GM12878 (cell line): ENCODE results near the gene EHMT2. TPM values are rescaled to one million over a fixed set of nuclear protein-coding genes. Genes with fewer than 3 reads are reported as not detected.

Source experiments
- ATAC-seq: fragments of 200-7000 bp; cut with Tn5 transposase; 3 replicates; pipeline ENCODE4 v1.9.1; 2020; ENCODE audit warnings: mild to moderate bottlenecking, moderate library complexity
- BruUV-seq: library from RNA; stranded (reverse); fragments of 400-500 nt; replicated peaks from 2 replicates; lab custom pipeline; 2021; lab: Mats Ljungman, UMichigan
- CTCF ChIA-PET: fragments of 300-600 bp; sonication (Branson Sonifier 250); formaldehyde crosslinking; extraction: SDS; loops from one replicate; lab custom pipeline; 2021; ENCODE audit warnings: inconsistent platforms; lab: Yijun Ruan, JAX
- POLR2A ChIA-PET: fragments of 350-600 bp; formaldehyde crosslinking; extraction: SDS; loops from one replicate; lab custom pipeline; 2021; ENCODE audit warnings: inconsistent platforms; lab: Charles Lee
- RAD21 ChIA-PET: fragments of 300-600 bp; sonication (Branson Sonifier 250); formaldehyde crosslinking; loops from one replicate; lab custom pipeline; 2023; ENCODE audit warnings: antibody characterized with exemption; ENCODE audit not compliant: unreplicated experiment; lab: Charles Lee
- SMC1A ChIA-PET: fragments of 300-600 bp; sonication (Branson Sonifier 250); formaldehyde crosslinking; loops from one replicate; lab custom pipeline; 2023; ENCODE audit not compliant: unreplicated experiment, uncharacterized antibody; lab: Charles Lee
- DNase-seq: peaks from one replicate; pipeline ENCODE4 v3.0.0-alpha.2; 2011; ENCODE audit warnings: low read depth, low spot score
- FAIRE-seq: peaks from 3 replicates; lab custom pipeline; 2011; peaks lifted over from hg19 to GRCh38; lab: Jason Lieb, UNC
- H2AFZ ChIP-seq: 2 replicates; pipeline ENCODE4 v1.6.0; 2011; ENCODE audit warnings: low read depth, low read length, control low read depth; ENCODE audit not compliant: control insufficient read depth
- H3K27ac ChIP-seq: 2 replicates; pipeline ENCODE4 v1.5.1; 2011; ENCODE audit warnings: control low read depth; ENCODE audit not compliant: control insufficient read depth, insufficient read depth
- H3K27me3 ChIP-seq, 2 experiments: replicated peaks in 1 of 2; 2 replicates each; pipeline versions ENCODE4 v1.6.0 to v1.6.1; 2011; ENCODE audit warnings: low read length in 1 of 2; ENCODE audit not compliant: control insufficient read depth in 2 of 2, insufficient read depth in 2 of 2
- H3K36me3 ChIP-seq, 2 experiments: 2 replicates each; pipeline ENCODE4 v1.5.1; 2011; ENCODE audit warnings: low read length in 1 of 2; ENCODE audit not compliant: control insufficient read depth in 2 of 2, insufficient read depth in 2 of 2
- H3K4me1 ChIP-seq: 2 replicates; pipeline ENCODE4 v1.6.1; 2011; ENCODE audit warnings: mild to moderate bottlenecking, low read length, moderate library complexity, mixed read lengths; ENCODE audit not compliant: control insufficient read depth, insufficient read depth
- H3K4me2 ChIP-seq: 2 replicates; pipeline ENCODE4 v1.6.0; 2011; ENCODE audit warnings: control low read depth; ENCODE audit not compliant: control insufficient read depth, insufficient read depth
- H3K4me3 ChIP-seq: fragments of 200-600 bp; sonication (generic); 2 replicates; pipeline ENCODE4 v1.5.1; 2016
- H3K79me2 ChIP-seq: 2 replicates; pipeline ENCODE4 v1.6.0; 2011; ENCODE audit warnings: low read length; ENCODE audit not compliant: control insufficient read depth, insufficient read depth
- H3K9ac ChIP-seq: 2 replicates; pipeline ENCODE4 v1.8.0; 2011; ENCODE audit warnings: low read length, control low read depth, mixed read lengths; ENCODE audit not compliant: control insufficient read depth, insufficient read depth
- H3K9me3 ChIP-seq: replicated peaks from 3 replicates; pipeline ENCODE4 v1.5.1; 2011; ENCODE audit warnings: mild to moderate bottlenecking, low read length; ENCODE audit not compliant: control insufficient read depth, insufficient read depth
- H4K20me1 ChIP-seq: 2 replicates; pipeline ENCODE4 v1.6.0; 2011; ENCODE audit not compliant: control insufficient read depth, insufficient read depth
- MXI1 ChIP-seq: fragments of 150-350 bp; IDR thresholded peaks from 2 replicates; pipeline ENCODE4 v1.6.1; 2011; ENCODE audit warnings: low read depth, mild to moderate bottlenecking, inconsistent platforms, low read length, improper control_type of control experiment
- PML ChIP-seq: IDR thresholded peaks from 2 replicates; pipeline ENCODE4 v1.6.1; 2012; ENCODE audit warnings: low read length, inconsistent platforms
- WGBS: methylation state at CpG from one replicate; pipeline ENCODE4 v1.1.6; 2016; ENCODE audit warnings: low lambda C conversion rate; ENCODE audit not compliant: insufficient replicate concordance, insufficient coverage; ENCODE audit errors: missing lambda C conversion rate; 5-methylcytosine and 5-hydroxymethylcytosine counted together
- in situ Hi-C: fragments of 300-500 bp; cut with MboI; formaldehyde crosslinking; loops from 9 replicates; pipeline ENCODE4 v1.14.3; 2018; ENCODE audit warnings: mixed read lengths
- intact Hi-C: fragments of 100-400 bp; cut with micrococcal nuclease; formaldehyde crosslinking; loops from one replicate; pipeline ENCODE4 v1.14.2; 2022; ENCODE audit not compliant: unreplicated experiment
- polyA plus RNA-seq, 11 experiments: library from polyadenylated mRNA; depleted of rRNA in 4 of 11; unstranded in 6 of 11; stranded (reverse) in 5 of 11; fragments of >200 nt; fragmentation: Nextera tagmentation in 4 of 11; fragmentation: Illumina TruSeq in 1 of 11; extraction: Ambion mirVana in 4 of 11; extraction: Trizol in 1 of 11; gene quantifications; 1 replicate in 1 of 11; 2 replicates in 10 of 11; pipeline versions ENCODE4 v1.2.1 to v1.2.3, GENCODE V29; 2011 to 2016; ENCODE audit warnings: inconsistent platforms in 2 of 11, missing spikeins in 2 of 11, low read depth in 1 of 11
- small RNA-seq: library from RNA; depleted of rRNA; stranded (forward); fragments of <200 nt; gene quantifications from one replicate; pipeline ENCODE3, GENCODE V24; 2014
- total RNA-seq, 4 experiments: library from RNA; depleted of rRNA in 3 of 4; stranded (reverse); fragments of >200 nt in 3 of 4; fragmentation: Illumina TruSeq in 1 of 4; extraction: Trizol in 1 of 4; gene quantifications; 2 replicates each; pipeline versions ENCODE4 v1.2.1 to v1.2.3, GENCODE V29; 2013 to 2021

EHMT2 gene
- total and polyA plus RNA-seq, 10 of the 15 experiments (the other 5 are each of a cell fraction or from before 2014, with no cell fraction given): 1.7 to 53.2 (median 36.3) TPM

- no peak for FAIRE-seq
- no peaks in the 10 kb centered on the region for H3K27me3 ChIP-seq
- 0 out of 2 replicates have a peak, but pooled peaks have one; percentile 16 for TF ChIP-seq MXI1
- no peak for TF ChIP-seq PML
- TF ChIP-seq, all 136 proteins: peak for 1
- Histone ChIP-seq H3K27ac (peak overlapping the region; percentile 67), H3K4me3 (peak overlapping the region; percentile 79), H2AFZ (peak overlapping the region; percentile 35; the same call in 1 of the 2 replicates), H3K9ac (peak overlapping the region; percentile 59), H3K4me2 (peak overlapping the region; percentile 73), H3K9me3 (no peaks in the 10 kb centered on the region), H3K36me3 (no peaks in the 10 kb centered on the region), H4K20me1 (no peaks in the 10 kb centered on the region), H3K4me1 (peaks cover 8% of the 10 kb centered on the region), H3K79me2 (peaks cover 44% of the 10 kb centered on the region)
- ChIA-PET SMC1A (interaction anchor here (0.5 to 3.7 kb wide), 33 partner anchors 11 to 290 kb away, joined by 3 to 30 read pairs (median 4); partner anchors contain the start of genes ABHD16A, ATP6V1G2, CLIC1 and HSPA1A), POLR2A (interaction anchor here (0.5 to 10.9 kb wide), 26 partner anchors 9 to 1748 kb away, joined by 3 to 122 read pairs (median 4); partner anchors contain the start of genes ABHD16A, CLIC1, DDX39B and HSPA1A), CTCF (interaction anchor here (0.6 to 4.0 kb wide), 28 partner anchors 8 to 336 kb away, joined by 3 to 27 read pairs (median 6); partner anchors contain the start of genes CLIC1, DDAH2, HSPA1A and HSPA1L), RAD21 (interaction anchor here (0.5 to 3.9 kb wide), 29 partner anchors 8 to 348 kb away, joined by 3 to 30 read pairs (median 5); partner anchors contain the start of genes ABHD16A, DDAH2, DXO and GPANK1)
- no TSS peak for BruUV-seq
- DNase-seq: no peak
- in situ Hi-C loops (loop anchor here (10.0 kb wide), 1 partner anchor 286 kb away; the partner anchor contains the start of genes ATP6V1G2, DDX39B and NFKBIL1), intact Hi-C loops (loop anchor here (1.0 to 5.0 kb wide), 4 partner anchors 34 to 285 kb away; partner anchors contain the start of genes ATP6V1G2, CSNK2B, LY6G5B and VARS1)
- no peak for ATAC-seq
- 32% methylated on average over 6 of the region's 6 CpGs for WGBS
Measured at GRCh38 chr6:31830886-31831335, 66.6 kb downstream of the EHMT2 start.

Small RNA genes within 50 kb of the gene (small RNA-seq; reads per million reads assigned to genes)
- gene AL645922.1 (not detected), gene SNORD48 (5,440 reads per million, percentile 100 among the genes with 10 or more reads in this experiment), gene SNORD52 (not detected)

Other genes with a start within 250 kb of the EHMT2 start
Only the 7 nearest of the 36 such genes appear.
- 24.6 and 26.9 TPM in 2 replicates for gene NEU1, start 34.9 kb downstream of the EHMT2 start, total RNA-seq (2014; rRNA removed)
- gene NEU1, start 34.9 kb downstream of the EHMT2 start, total RNA-seq (2014; rRNA removed; fragmentation: Illumina TruSeq; extraction: Trizol): 18.8 and 20.3 TPM in 2 replicates
- gene NEU1, start 34.9 kb downstream of the EHMT2 start, total RNA-seq (2021): 22.5 and 22.7 TPM in 2 replicates
- 13.0 and 22.4 TPM in 2 replicates for gene NEU1, start 34.9 kb downstream of the EHMT2 start, polyA plus RNA-seq (2011; rRNA removed)
- 16.3 and 21.5 TPM in 2 replicates for gene NEU1, start 34.9 kb downstream of the EHMT2 start, polyA plus RNA-seq (2014; fragmentation: Illumina TruSeq; extraction: Trizol)
- gene NEU1, start 34.9 kb downstream of the EHMT2 start, polyA plus RNA-seq (2014; fragmentation: Nextera tagmentation; extraction: Ambion mirVana): 10 to 100 TPM in 1 of 2 experiments, 1 to 10 TPM in 1; 7.2 to 12.5 TPM
- 26.7 and 28.1 TPM in 2 replicates for gene NEU1, start 34.9 kb downstream of the EHMT2 start, polyA plus RNA-seq (2014; rRNA removed)
- 10 to 100 TPM; 18.5 to 21.8 TPM for gene NEU1, start 34.9 kb downstream of the EHMT2 start, polyA plus RNA-seq (2016; fragmentation: Nextera tagmentation; extraction: Ambion mirVana)
- 0.06 TPM in 1 of 2 replicates, not detected in the other for gene SLC44A4, start 18.7 kb downstream of the EHMT2 start, total RNA-seq (2014; rRNA removed)
- 0.09 TPM in 1 of 2 replicates, not detected in the other for gene SLC44A4, start 18.7 kb downstream of the EHMT2 start, total RNA-seq (2014; rRNA removed; fragmentation: Illumina TruSeq; extraction: Trizol)
- 0.18 and 0.56 TPM in 2 replicates for gene SLC44A4, start 18.7 kb downstream of the EHMT2 start, total RNA-seq (2021)
- 0.04 TPM in 1 of 2 replicates, not detected in the other for gene SLC44A4, start 18.7 kb downstream of the EHMT2 start, polyA plus RNA-seq (2011; rRNA removed)
- 0.15 TPM in 1 of 2 replicates, not detected in the other for gene SLC44A4, start 18.7 kb downstream of the EHMT2 start, polyA plus RNA-seq (2014; fragmentation: Illumina TruSeq; extraction: Trizol)
- gene SLC44A4, start 18.7 kb downstream of the EHMT2 start, polyA plus RNA-seq (2014; fragmentation: Nextera tagmentation; extraction: Ambion mirVana): under 1 TPM in 1 of 2 experiments, not detected in 1; 0.05 TPM
- 0.19 and 0.24 TPM in 2 replicates for gene SLC44A4, start 18.7 kb downstream of the EHMT2 start, polyA plus RNA-seq (2014; rRNA removed)
- under 1 TPM in 1 of 2 experiments, not detected in 1; 0.16 TPM for gene SLC44A4, start 18.7 kb downstream of the EHMT2 start, polyA plus RNA-seq (2016; fragmentation: Nextera tagmentation; extraction: Ambion mirVana)
- 1.3 and 1.5 TPM in 2 replicates for gene ZBTB12, start 4.4 kb upstream of the EHMT2 start, total RNA-seq (2014; rRNA removed)
- gene ZBTB12, start 4.4 kb upstream of the EHMT2 start, total RNA-seq (2014; rRNA removed; fragmentation: Illumina TruSeq; extraction: Trizol): 0.46 and 0.81 TPM in 2 replicates
- 3.5 and 4.5 TPM in 2 replicates for gene ZBTB12, start 4.4 kb upstream of the EHMT2 start, total RNA-seq (2021)
- 0.76 and 2.1 TPM in 2 replicates for gene ZBTB12, start 4.4 kb upstream of the EHMT2 start, polyA plus RNA-seq (2011; rRNA removed)
- gene ZBTB12, start 4.4 kb upstream of the EHMT2 start, polyA plus RNA-seq (2014; fragmentation: Illumina TruSeq; extraction: Trizol): 0.24 and 1.4 TPM in 2 replicates
- not detected for gene ZBTB12, start 4.4 kb upstream of the EHMT2 start, polyA plus RNA-seq (2014; fragmentation: Nextera tagmentation; extraction: Ambion mirVana)
- 2.2 and 3.5 TPM in 2 replicates for gene ZBTB12, start 4.4 kb upstream of the EHMT2 start, polyA plus RNA-seq (2014; rRNA removed)
- gene ZBTB12, start 4.4 kb upstream of the EHMT2 start, polyA plus RNA-seq (2016; fragmentation: Nextera tagmentation; extraction: Ambion mirVana): not detected
- gene C2, start 30.0 kb upstream of the EHMT2 start, total RNA-seq (2014; rRNA removed): 0.06 and 0.16 TPM in 2 replicates
- gene C2, start 30.0 kb upstream of the EHMT2 start, total RNA-seq (2014; rRNA removed; fragmentation: Illumina TruSeq; extraction: Trizol): not detected in 2 replicates
- gene C2, start 30.0 kb upstream of the EHMT2 start, total RNA-seq (2021): 0.58 and 0.97 TPM in 2 replicates
- gene C2, start 30.0 kb upstream of the EHMT2 start, polyA plus RNA-seq (2011; rRNA removed): 0.27 and 0.65 TPM in 2 replicates
- gene C2, start 30.0 kb upstream of the EHMT2 start, polyA plus RNA-seq (2014; fragmentation: Illumina TruSeq; extraction: Trizol): 0.21 TPM in 1 of 2 replicates, not detected in the other
- gene C2, start 30.0 kb upstream of the EHMT2 start, polyA plus RNA-seq (2014; fragmentation: Nextera tagmentation; extraction: Ambion mirVana): not detected
- 0.18 TPM in 1 of 2 replicates, not detected in the other for gene C2, start 30.0 kb upstream of the EHMT2 start, polyA plus RNA-seq (2014; rRNA removed)
- under 1 TPM in 1 of 2 experiments, not detected in 1; 0.15 TPM for gene C2, start 30.0 kb upstream of the EHMT2 start, polyA plus RNA-seq (2016; fragmentation: Nextera tagmentation; extraction: Ambion mirVana)
- not detected in 2 replicates for gene CFB, start 48.4 kb upstream of the EHMT2 start, total RNA-seq (2014; rRNA removed)
- not detected in 2 replicates for gene CFB, start 48.4 kb upstream of the EHMT2 start, total RNA-seq (2014; rRNA removed; fragmentation: Illumina TruSeq; extraction: Trizol)
- gene CFB, start 48.4 kb upstream of the EHMT2 start, total RNA-seq (2021): 0.44 and 0.72 TPM in 2 replicates
- gene CFB, start 48.4 kb upstream of the EHMT2 start, polyA plus RNA-seq (2011; rRNA removed): not detected in 2 replicates
- gene CFB, start 48.4 kb upstream of the EHMT2 start, polyA plus RNA-seq (2014; fragmentation: Illumina TruSeq; extraction: Trizol): not detected in 2 replicates
- gene CFB, start 48.4 kb upstream of the EHMT2 start, polyA plus RNA-seq (2014; fragmentation: Nextera tagmentation; extraction: Ambion mirVana): under 1 TPM in 1 of 2 experiments, not detected in 1; 0.09 TPM
- not detected in 2 replicates for gene CFB, start 48.4 kb upstream of the EHMT2 start, polyA plus RNA-seq (2014; rRNA removed)
- gene CFB, start 48.4 kb upstream of the EHMT2 start, polyA plus RNA-seq (2016; fragmentation: Nextera tagmentation; extraction: Ambion mirVana): 1 to 10 TPM in 1 of 2 experiments, not detected in 1; 1.7 TPM
- 49.0 and 51.9 TPM in 2 replicates for gene NELFE, start 61.3 kb upstream of the EHMT2 start, total RNA-seq (2014; rRNA removed)
- 64.9 and 68.5 TPM in 2 replicates for gene NELFE, start 61.3 kb upstream of the EHMT2 start, total RNA-seq (2014; rRNA removed; fragmentation: Illumina TruSeq; extraction: Trizol)
- gene NELFE, start 61.3 kb upstream of the EHMT2 start, total RNA-seq (2021): 47.6 and 51.1 TPM in 2 replicates
- gene NELFE, start 61.3 kb upstream of the EHMT2 start, polyA plus RNA-seq (2011; rRNA removed): 29.0 and 39.5 TPM in 2 replicates
- 42.8 and 68.2 TPM in 2 replicates for gene NELFE, start 61.3 kb upstream of the EHMT2 start, polyA plus RNA-seq (2014; fragmentation: Illumina TruSeq; extraction: Trizol)
- gene NELFE, start 61.3 kb upstream of the EHMT2 start, polyA plus RNA-seq (2014; fragmentation: Nextera tagmentation; extraction: Ambion mirVana): 10 to 100 TPM in 1 of 2 experiments, 1 to 10 TPM in 1; 8.5 to 20.0 TPM
- gene NELFE, start 61.3 kb upstream of the EHMT2 start, polyA plus RNA-seq (2014; rRNA removed): 63.5 and 75.9 TPM in 2 replicates
- 100 to 1,000 TPM in 1 of 2 experiments, 10 to 100 TPM in 1; 95.1 to 105 TPM for gene NELFE, start 61.3 kb upstream of the EHMT2 start, polyA plus RNA-seq (2016; fragmentation: Nextera tagmentation; extraction: Ambion mirVana)
- gene SKIC2, start 61.5 kb upstream of the EHMT2 start, total RNA-seq (2014; rRNA removed): 29.1 and 34.6 TPM in 2 replicates
- gene SKIC2, start 61.5 kb upstream of the EHMT2 start, total RNA-seq (2014; rRNA removed; fragmentation: Illumina TruSeq; extraction: Trizol): 20.5 and 20.8 TPM in 2 replicates
- gene SKIC2, start 61.5 kb upstream of the EHMT2 start, total RNA-seq (2021): 73.7 and 79.2 TPM in 2 replicates
- 13.6 and 20.8 TPM in 2 replicates for gene SKIC2, start 61.5 kb upstream of the EHMT2 start, polyA plus RNA-seq (2011; rRNA removed)
- gene SKIC2, start 61.5 kb upstream of the EHMT2 start, polyA plus RNA-seq (2014; fragmentation: Illumina TruSeq; extraction: Trizol): 22.5 and 30.3 TPM in 2 replicates
- 1 to 10 TPM; 3.3 to 9.3 TPM for gene SKIC2, start 61.5 kb upstream of the EHMT2 start, polyA plus RNA-seq (2014; fragmentation: Nextera tagmentation; extraction: Ambion mirVana)
- 41.2 and 41.4 TPM in 2 replicates for gene SKIC2, start 61.5 kb upstream of the EHMT2 start, polyA plus RNA-seq (2014; rRNA removed)
- 10 to 100 TPM; 55.5 to 63.7 TPM for gene SKIC2, start 61.5 kb upstream of the EHMT2 start, polyA plus RNA-seq (2016; fragmentation: Nextera tagmentation; extraction: Ambion mirVana)